NCI-H345 treated with DMSO at 0.1 percent for 48 hours (cell line): Measurements from ENCODE around the gene DBP.
A peak's percentile ranks its signal among the peaks of the same experiment; 100 is the strongest.

Experiments used
- DNase-seq: peaks from one replicate; lab custom pipeline; 2025; ENCODE audit not compliant: unreplicated experiment; lab: John Stamatoyannopoulos, UW

The DBP gene

GRCh38 chr19:48613852-48614435 is 23.2 kb downstream of the DBP start:
- DNase-seq = no peak

GRCh38 chr19:48613024-48613851 is 23.9 kb downstream of the DBP start:
- DNase-seq = no peak

- no peak for DNase-seq
These were observed 25.3 kb downstream of the DBP start for GRCh38 chr19:48611872-48612271.

- no peak for DNase-seq
These were observed 27.5 kb downstream of the DBP start for GRCh38 chr19:48609571-48610108.

GRCh38 chr19:48608798-48609263 is 28.3 kb downstream of the DBP start:
- DNase-seq = peak; percentile 51

GRCh38 chr19:48607359-48607755 is 29.8 kb downstream of the DBP start:
- DNase-seq = no peak

- DNase-seq = no peak
These were observed 30.5 kb downstream of the DBP start, which contains the start of gene SPACA4 for GRCh38 chr19:48606463-48607358. SPACA4 (plus strand) TSS chr19:48606742; CDS start chr19:48606979, 237 bp downstream.

GRCh38 chr19:48603850-48604249 is 33.3 kb downstream of the DBP start:
- no peak for DNase-seq

GRCh38 chr19:48603449-48603848 is 33.7 kb downstream of the DBP start:
- no peak for DNase-seq

GRCh38 chr19:48603001-48603400 is 34.2 kb downstream of the DBP start:
- no peak for DNase-seq

GRCh38 chr19:48600679-48601417 is 36.3 kb downstream of the DBP start:
- no peak for DNase-seq

- no peak for DNase-seq
These were observed 38.0 kb downstream of the DBP start for GRCh38 chr19:48598996-48599700.

GRCh38 chr19:48596679-48597465 is 40.3 kb downstream of the DBP start:
- no peak for DNase-seq

- DNase-seq = no peak
These were observed 40.9 kb downstream of the DBP start for GRCh38 chr19:48596237-48596636.

GRCh38 chr19:48595833-48596232 is 41.3 kb downstream of the DBP start:
- no peak for DNase-seq

- no peak for DNase-seq
These were observed 42.0 kb downstream of the DBP start for GRCh38 chr19:48595171-48595570.

- DNase-seq = no peak
These were observed 46.2 kb downstream of the DBP start for GRCh38 chr19:48591021-48591420.

GRCh38 chr19:48588670-48589401 is 48.3 kb downstream of the DBP start:
- peak; percentile 26 for DNase-seq
